ENCODE data around the gene ZCCHC14.

GRCh38 chr16:87536795-87537142, 43.9 kb upstream of the ZCCHC14 start:
- no peak for TF ChIP-seq CTCF (IDR thresholded peaks at IDR 0.05; ENCODE audit: low read length)
- no peak for TF ChIP-seq EZH2 (optimal IDR thresholded peaks at IDR 0.05; ENCODE audit: low read depth, low read length)
